Cardiac fibroblast (primary cell): ENCODE measurements around the gene GDPD1.

ENCODE experiments used
- DNase-seq, 2 donors: peaks; one replicate each; pipeline versions ENCODE4 v3.0.0 to v3.0.0-alpha.2; 2010; ENCODE audit warnings: low read depth in 2 of 2
- H3K4me3 ChIP-seq, 2 donors: replicated peaks in 1 of 2; 1 replicate in 1 of 2; 2 replicates in 1 of 2; pipeline ENCODE4 v1.5.1; 2011; ENCODE audit warnings: low read depth in 2 of 2, low read length in 2 of 2, mild to moderate bottlenecking in 2 of 2, moderate library complexity in 1 of 2
- TF ChIP-seq, protein P1 (sequence below): IDR thresholded peaks from one replicate; pipeline ENCODE4 v1.5.1; 2011; ENCODE audit warnings: low read depth, mild to moderate bottlenecking, low read length, inconsistent platforms

GDPD1 gene

DNA sequence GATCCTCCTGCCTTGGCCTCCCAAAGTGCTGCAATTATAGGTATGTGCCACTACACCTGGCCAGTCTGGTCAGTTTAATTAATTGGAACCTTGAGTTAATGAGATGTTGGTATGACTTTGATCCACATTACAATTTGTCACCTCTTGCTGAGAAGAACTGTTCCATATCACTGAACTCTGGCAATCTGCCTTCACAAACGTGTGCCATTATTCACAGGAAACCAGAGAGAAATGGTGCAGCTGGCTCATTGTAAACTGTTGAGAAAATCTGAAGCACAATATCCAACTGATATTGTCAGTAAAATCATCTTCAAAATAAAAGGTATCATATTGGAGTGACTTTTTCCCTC lies 71.8 kb downstream of the GDPD1 start:
- no peak for DNase-seq
- TF ChIP-seq, protein P1, sequence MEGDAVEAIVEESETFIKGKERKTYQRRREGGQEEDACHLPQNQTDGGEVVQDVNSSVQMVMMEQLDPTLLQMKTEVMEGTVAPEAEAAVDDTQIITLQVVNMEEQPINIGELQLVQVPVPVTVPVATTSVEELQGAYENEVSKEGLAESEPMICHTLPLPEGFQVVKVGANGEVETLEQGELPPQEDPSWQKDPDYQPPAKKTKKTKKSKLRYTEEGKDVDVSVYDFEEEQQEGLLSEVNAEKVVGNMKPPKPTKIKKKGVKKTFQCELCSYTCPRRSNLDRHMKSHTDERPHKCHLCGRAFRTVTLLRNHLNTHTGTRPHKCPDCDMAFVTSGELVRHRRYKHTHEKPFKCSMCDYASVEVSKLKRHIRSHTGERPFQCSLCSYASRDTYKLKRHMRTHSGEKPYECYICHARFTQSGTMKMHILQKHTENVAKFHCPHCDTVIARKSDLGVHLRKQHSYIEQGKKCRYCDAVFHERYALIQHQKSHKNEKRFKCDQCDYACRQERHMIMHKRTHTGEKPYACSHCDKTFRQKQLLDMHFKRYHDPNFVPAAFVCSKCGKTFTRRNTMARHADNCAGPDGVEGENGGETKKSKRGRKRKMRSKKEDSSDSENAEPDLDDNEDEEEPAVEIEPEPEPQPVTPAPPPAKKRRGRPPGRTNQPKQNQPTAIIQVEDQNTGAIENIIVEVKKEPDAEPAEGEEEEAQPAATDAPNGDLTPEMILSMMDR = no peak
- H3K4me3 ChIP-seq = no peak overlapping the region

DNA sequence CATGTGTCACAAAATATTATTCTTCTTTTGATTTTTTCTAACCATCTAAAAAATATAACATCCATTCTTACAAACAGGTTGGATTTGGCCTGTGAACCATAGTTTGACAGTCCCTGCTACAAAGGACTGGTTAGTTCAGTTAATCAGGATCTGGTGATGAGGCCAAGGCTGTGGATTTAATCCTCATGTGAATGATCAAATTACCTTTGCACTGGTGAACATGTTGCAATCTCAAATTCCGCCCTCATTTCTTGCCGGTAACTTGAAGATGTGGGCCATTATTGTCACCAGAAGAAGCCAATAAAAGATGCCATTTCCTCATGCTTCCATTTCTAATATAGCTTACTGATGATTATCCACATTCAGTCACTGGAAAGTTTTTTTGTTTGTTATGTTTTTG lies 75.9 kb downstream of the GDPD1 start:
- DNase-seq = no peak
- H3K4me3 ChIP-seq = no peak overlapping the region
- TF ChIP-seq, protein P1 = no peak

DNA sequence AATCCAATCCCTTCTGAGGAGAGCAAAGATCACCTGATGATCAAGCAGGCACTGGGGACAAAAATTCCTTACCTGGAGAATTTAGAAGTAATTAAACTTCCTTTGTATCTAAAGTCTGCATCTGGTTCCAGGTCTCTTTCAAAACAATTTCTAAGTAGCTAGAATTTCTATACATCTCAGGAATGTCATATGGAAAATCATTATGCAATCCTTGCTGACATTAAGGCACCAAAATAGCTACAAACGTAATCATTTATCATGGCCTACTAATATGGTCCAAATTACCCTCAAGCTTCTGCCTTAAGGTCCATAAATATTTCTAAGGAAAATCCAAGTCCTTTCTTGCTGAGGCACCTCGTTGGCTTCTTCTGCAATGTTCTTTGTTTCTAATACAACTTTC lies 78.2 kb downstream of the GDPD1 start:
- no peak overlapping the region for H3K4me3 ChIP-seq
- no peak for DNase-seq

DNA sequence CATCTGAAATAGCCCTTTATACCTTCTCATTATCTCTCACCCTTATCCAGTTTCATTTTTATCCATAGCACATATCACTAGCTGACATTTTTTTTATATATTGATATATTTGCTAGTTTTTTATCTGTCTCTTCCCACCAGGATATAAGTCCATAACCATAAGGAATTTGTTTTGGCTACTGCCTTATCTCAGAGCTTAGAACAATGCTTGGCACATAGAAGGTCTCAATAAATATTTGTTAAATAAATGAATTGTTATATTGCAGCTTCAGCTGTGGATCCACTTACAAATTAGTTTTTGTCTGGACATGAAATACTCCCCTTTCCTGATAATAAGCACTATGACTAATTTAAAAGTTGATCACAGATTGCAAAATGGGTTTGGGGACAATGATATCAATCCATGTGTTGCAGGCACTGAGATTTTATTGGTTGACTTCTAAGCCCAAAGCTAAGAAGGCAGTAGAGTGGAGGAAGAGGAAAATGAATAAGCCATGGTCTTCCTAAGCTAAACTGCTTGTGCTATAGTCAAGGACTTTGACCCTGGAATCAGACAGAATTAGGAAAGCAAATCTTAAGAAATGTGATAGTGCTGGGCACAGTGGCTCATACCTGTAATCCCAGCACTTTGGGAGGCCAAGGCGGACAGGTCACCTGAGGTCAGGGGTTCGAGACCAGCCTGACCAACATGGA lies 79.2 kb downstream of the GDPD1 start:
- no peak overlapping the region for H3K4me3 ChIP-seq
- DNase-seq = peak in 1 of 2 donors; percentile 3
- TF ChIP-seq, protein P1 = no peak

More for the DNA sequence above, 78.2 kb downstream of the GDPD1 start:
- TF ChIP-seq, protein P1 = no peak

DNA sequence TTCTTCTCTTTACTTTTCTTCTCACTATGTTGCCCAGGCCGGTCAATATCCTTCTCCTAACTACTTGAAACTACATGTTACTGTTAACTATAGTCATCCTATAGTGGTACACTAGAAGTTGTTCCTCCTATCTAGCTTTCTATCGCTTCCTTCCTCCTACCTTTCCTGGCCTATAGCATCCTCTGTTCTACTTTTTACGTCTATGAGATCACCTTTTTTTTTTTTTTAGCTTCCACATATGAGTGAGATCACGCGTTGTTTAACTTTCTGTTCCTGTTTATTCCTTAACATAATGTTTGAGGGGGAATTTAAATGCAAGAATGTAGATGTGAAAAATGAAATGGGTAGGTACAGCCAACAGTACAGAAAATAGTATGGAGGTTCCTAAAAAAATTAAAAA lies 80.6 kb downstream of the GDPD1 start:
- H3K4me3 ChIP-seq = no peak overlapping the region
- TF ChIP-seq, protein P1 = no peak
- DNase-seq = no peak

DNA sequence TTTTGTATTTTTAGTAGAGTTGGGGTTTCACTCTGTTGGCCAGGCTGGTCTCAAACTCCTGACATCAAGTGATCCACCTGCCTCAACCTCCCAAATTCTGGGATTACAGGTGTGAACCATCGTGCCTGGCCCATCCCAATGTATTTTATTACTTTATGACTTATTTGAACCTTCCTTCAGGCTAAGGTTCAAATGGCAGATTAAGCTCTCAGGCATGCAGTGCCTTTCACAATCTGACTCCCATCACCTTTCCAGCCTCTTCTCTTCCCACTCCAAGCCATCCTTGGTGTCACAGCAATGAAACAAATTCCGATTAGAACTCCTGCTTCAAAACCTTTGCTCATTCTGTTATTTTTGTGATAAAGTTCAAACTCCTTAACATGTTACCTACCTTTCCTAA lies 84.5 kb downstream of the GDPD1 start:
- DNase-seq = no peak
- H3K4me3 ChIP-seq = no peak overlapping the region
- TF ChIP-seq, protein P1 = no peak
